A673 (cell line): ENCODE data around the gene MMP11. TPM values are rescaled to one million over a fixed set of nuclear protein-coding genes. Genes with fewer than 3 reads are reported as not detected.

ENCODE experiments used
- BruUV-seq: library from RNA; stranded (reverse); fragments of 400-500 nt; replicated peaks from 2 replicates; lab custom pipeline; 2021; lab: Mats Ljungman, UMichigan
- CTCF ChIA-PET: fragments of 300-600 bp; sonication (Branson Sonifier 250); formaldehyde crosslinking; loops from one replicate; lab custom pipeline; 2022; ENCODE audit warnings: antibody characterized with exemption; lab: Charles Lee
- POLR2A ChIA-PET: fragments of 300-600 bp; sonication (Branson Sonifier 250); formaldehyde crosslinking; loops from one replicate; lab custom pipeline; 2022; ENCODE audit warnings: antibody characterized with exemption; ENCODE audit not compliant: low non-redundant PET; lab: Charles Lee
- DNase-seq: peaks from one replicate; pipeline ENCODE4 v3.0.0-alpha.2; 2015; ENCODE audit warnings: low spot score
- H3K27ac ChIP-seq: fragments of 200-600 bp; sonication (generic); 2 replicates; pipeline ENCODE4 v1.5.1; 2016; ENCODE audit warnings: mixed run types, low read depth, mild to moderate bottlenecking, mixed read lengths, antibody characterized with exemption, low read length; ENCODE audit not compliant: poor library complexity, severe bottlenecking
- H3K27me3 ChIP-seq: fragments of 200-600 bp; sonication (generic); replicated peaks from 2 replicates; pipeline ENCODE4 v1.6.1; 2017; ENCODE audit warnings: mixed run types, low read depth, mild to moderate bottlenecking, mixed read lengths, antibody characterized with exemption, low read length; ENCODE audit not compliant: insufficient read depth, poor library complexity
- H3K36me3 ChIP-seq: fragments of 200-600 bp; sonication (generic); 2 replicates; pipeline ENCODE4 v1.6.1; 2016; ENCODE audit warnings: mixed run types, mild to moderate bottlenecking, mixed read lengths, antibody characterized with exemption, low read length; ENCODE audit not compliant: insufficient read depth, poor library complexity, severe bottlenecking
- H3K4me1 ChIP-seq: fragments of 200-600 bp; sonication (generic); 2 replicates; pipeline ENCODE4 v1.6.1; 2017; ENCODE audit warnings: mixed run types, mild to moderate bottlenecking, mixed read lengths, antibody characterized with exemption, low read length; ENCODE audit not compliant: insufficient read depth, poor library complexity, severe bottlenecking
- H3K4me3 ChIP-seq: fragments of 200-600 bp; sonication (generic); 2 replicates; pipeline ENCODE4 v1.5.1; 2016; ENCODE audit warnings: low read depth, mixed run types, mild to moderate bottlenecking, mixed read lengths, low read length; ENCODE audit not compliant: poor library complexity, severe bottlenecking
- H3K9me3 ChIP-seq: fragments of 200-600 bp; sonication (generic); 2 replicates; pipeline ENCODE4 v1.6.1; 2016; ENCODE audit warnings: mixed run types, low read depth, mild to moderate bottlenecking, mixed read lengths, antibody characterized with exemption, low read length; ENCODE audit not compliant: poor library complexity, severe bottlenecking
- CTCF ChIP-seq: fragments of 300-800, 200-600 bp; sonication (generic); conservative IDR thresholded peaks from 2 replicates; pipeline ENCODE4 v1.5.1; 2017; ENCODE audit warnings: low read depth, mild to moderate bottlenecking, antibody characterized with exemption, low read length, moderate library complexity, mixed read lengths
- EZH2 ChIP-seq: fragments of 200-600 bp; sonication (generic); IDR thresholded peaks from 2 replicates; pipeline ENCODE4 v1.6.1; 2017; ENCODE audit warnings: borderline replicate concordance, low read depth, mild to moderate bottlenecking, mixed read lengths, antibody characterized with exemption, low read length; ENCODE audit not compliant: poor library complexity, severe bottlenecking
- intact Hi-C: fragments of 100-400 bp; cut with micrococcal nuclease; formaldehyde crosslinking; loops from one replicate; pipeline ENCODE4 v1.10.0; 2022; ENCODE audit not compliant: unreplicated experiment
- total RNA-seq: library from RNA; stranded (reverse); gene quantifications from 2 replicates; pipeline ENCODE4 v1.2.3, GENCODE V29; 2021

Gene MMP11
- total RNA-seq, 1 experiment from 2014 or later: 5.1 TPM

- CTCF ChIA-PET: interaction anchor here (0.7 kb wide), 1 partner anchor 363 kb away, joined by 3 read pairs; no protein-coding TSS in a partner anchor
- intact Hi-C loops: no loop called here
These were observed 39.7 kb downstream of the MMP11 start for GRCh38 chr22:23812378-23812777.

DNA sequence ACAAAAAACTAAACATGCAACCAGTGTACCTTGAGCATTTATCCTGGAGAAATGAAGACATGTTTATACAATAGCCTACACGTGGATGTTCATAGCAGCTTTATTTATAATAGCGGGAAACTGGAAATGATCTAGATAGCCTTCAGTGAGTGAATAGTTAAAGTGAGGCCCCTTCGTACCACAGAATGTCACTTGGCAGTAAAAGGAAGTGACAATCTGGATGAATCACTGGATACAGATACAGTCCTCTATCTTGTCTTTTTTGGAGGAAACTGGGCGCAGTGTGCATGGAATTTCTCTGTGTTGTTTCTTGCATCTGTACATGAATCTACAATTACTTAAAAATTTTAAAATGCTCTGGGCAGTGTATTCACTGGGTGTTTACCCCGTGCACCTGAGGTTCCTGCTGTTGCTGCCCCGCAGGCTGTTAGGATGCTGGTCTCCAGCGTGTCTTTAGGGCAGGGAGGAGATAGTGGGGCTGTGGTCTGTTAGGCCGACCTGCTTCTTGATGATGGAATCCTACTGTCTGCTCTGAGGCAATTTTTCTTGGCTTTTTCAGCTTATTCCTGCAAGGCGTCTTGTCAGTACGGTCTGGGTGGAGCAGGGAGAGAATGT is 43.0 kb downstream of the MMP11 start:
- CTCF ChIA-PET: no interaction called here
- H3K9me3 ChIP-seq: no peaks in the 10 kb centered on the region
- BruUV-seq: no TSS peak

More at GRCh38 chr22:23812378-23812777, 39.7 kb downstream of the MMP11 start:
- BruUV-seq: no TSS peak
- H3K27ac ChIP-seq: no peak overlapping the region
- POLR2A ChIA-PET: no interaction called here
- no peak for DNase-seq
- H3K4me1 ChIP-seq: no peaks in the 10 kb centered on the region
- peaks cover 33% of the 10 kb centered on the region for H3K36me3 ChIP-seq
- no peaks in the 10 kb centered on the region for H3K9me3 ChIP-seq
- H3K4me3 ChIP-seq: no peak overlapping the region
- H3K27me3 ChIP-seq: no peaks in the 10 kb centered on the region
- no peak for TF ChIP-seq CTCF
- no peak for TF ChIP-seq EZH2

GRCh38 chr22:23816156-23816976 is 43.7 kb downstream of the MMP11 start:
- TF ChIP-seq CTCF: no peak
- TF ChIP-seq EZH2: no peak
- no peak for DNase-seq
- H3K9me3 ChIP-seq: no peaks in the 10 kb centered on the region
- H3K36me3 ChIP-seq: peaks cover 47% of the 10 kb centered on the region
- POLR2A ChIA-PET: no interaction called here
- intact Hi-C loops: no loop called here
- BruUV-seq: no TSS peak
- CTCF ChIA-PET: no interaction called here
- no peak overlapping the region for H3K4me3 ChIP-seq
- H3K27ac ChIP-seq: no peak overlapping the region
- no peaks in the 10 kb centered on the region for H3K4me1 ChIP-seq
- no peaks in the 10 kb centered on the region for H3K27me3 ChIP-seq

More for the DNA sequence above, 43.0 kb downstream of the MMP11 start:
- Histone ChIP-seq H3K27ac (no peak overlapping the region), H3K27me3 (no peaks in the 10 kb centered on the region), H3K4me3 (no peak overlapping the region), H3K36me3 (peaks cover 49% of the 10 kb centered on the region), H3K4me1 (no peaks in the 10 kb centered on the region)
- DNase-seq: no peak
- POLR2A ChIA-PET: no interaction called here
- TF ChIP-seq EZH2 (no peak), CTCF (no peak)
- intact Hi-C loops: no loop called here
